GM12875 (cell line): ENCODE measurements around the gene CDHR5.

Source experiments
- H3K4me3 ChIP-seq: one replicate; pipeline ENCODE4 v1.5.1; 2011; ENCODE audit warnings: low read depth, low read length, control low read depth
- TF ChIP-seq, protein P1 (sequence below): IDR thresholded peaks from 2 replicates; pipeline ENCODE4 v1.5.1; 2011; ENCODE audit warnings: low read depth, mild to moderate bottlenecking, control low read depth, inconsistent platforms, low read length, moderate library complexity, borderline replicate concordance; ENCODE audit not compliant: insufficient read depth

CDHR5 gene

DNA sequence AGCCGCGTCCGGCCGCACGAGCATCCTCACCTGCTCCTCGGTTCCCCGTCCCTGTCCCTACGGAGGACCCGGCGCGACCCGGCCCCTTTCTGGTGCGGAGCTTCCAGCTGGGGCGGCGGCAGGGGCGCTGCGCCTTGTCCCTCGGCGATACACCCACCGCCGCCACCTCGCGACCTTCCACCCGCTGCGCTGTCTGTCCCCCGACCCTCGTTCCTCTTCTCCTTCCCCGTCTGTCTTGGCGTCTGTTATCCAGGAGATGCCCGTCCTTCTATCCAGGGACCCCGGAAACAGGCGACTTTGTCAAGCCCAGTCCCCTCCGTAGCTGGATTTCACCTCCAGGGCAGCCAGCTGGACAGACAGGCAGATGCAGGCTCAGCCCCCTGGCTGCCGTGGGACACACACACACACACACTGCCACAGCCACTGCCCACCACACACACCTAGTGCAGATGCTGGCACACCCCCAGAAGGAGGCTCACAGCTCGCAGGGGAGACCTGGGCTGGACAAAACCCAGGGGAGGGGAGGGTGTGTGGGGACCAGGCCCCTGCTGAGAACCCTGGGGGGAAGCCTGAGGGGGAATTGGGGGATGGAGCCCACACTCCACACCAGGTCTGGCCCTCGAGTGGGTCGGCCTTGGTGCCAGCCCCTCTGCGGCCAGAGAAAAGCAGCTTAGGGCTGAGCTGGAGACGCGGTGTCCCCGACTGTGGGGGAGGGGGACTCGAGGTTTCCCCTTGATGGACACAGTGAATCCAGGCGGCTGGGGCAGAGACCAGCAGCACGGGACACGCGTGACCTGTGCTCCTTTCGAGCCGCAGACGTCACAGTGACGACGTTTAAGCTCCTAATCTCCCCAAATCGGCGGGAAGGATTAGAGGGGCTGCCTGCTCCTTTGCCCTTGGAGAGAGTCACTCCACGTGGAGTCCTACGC, 13.1 kb upstream of the CDHR5 start:
- TF ChIP-seq, protein P1, sequence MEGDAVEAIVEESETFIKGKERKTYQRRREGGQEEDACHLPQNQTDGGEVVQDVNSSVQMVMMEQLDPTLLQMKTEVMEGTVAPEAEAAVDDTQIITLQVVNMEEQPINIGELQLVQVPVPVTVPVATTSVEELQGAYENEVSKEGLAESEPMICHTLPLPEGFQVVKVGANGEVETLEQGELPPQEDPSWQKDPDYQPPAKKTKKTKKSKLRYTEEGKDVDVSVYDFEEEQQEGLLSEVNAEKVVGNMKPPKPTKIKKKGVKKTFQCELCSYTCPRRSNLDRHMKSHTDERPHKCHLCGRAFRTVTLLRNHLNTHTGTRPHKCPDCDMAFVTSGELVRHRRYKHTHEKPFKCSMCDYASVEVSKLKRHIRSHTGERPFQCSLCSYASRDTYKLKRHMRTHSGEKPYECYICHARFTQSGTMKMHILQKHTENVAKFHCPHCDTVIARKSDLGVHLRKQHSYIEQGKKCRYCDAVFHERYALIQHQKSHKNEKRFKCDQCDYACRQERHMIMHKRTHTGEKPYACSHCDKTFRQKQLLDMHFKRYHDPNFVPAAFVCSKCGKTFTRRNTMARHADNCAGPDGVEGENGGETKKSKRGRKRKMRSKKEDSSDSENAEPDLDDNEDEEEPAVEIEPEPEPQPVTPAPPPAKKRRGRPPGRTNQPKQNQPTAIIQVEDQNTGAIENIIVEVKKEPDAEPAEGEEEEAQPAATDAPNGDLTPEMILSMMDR, result no peak
- H3K4me3 ChIP-seq, result no peak overlapping the region

DNA sequence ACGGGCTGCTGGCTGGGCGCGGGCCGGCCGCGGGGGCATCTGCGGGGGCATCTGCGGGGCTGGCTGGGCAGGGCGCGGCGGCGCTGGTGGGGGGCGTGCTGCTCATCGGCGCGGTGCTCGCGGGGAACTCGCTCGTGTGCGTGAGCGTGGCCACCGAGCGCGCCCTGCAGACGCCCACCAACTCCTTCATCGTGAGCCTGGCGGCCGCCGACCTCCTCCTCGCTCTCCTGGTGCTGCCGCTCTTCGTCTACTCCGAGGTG, 12.5 kb upstream of the CDHR5 start:
- H3K4me3 ChIP-seq, result no peak overlapping the region
- TF ChIP-seq, protein P1, result no peak

DNA sequence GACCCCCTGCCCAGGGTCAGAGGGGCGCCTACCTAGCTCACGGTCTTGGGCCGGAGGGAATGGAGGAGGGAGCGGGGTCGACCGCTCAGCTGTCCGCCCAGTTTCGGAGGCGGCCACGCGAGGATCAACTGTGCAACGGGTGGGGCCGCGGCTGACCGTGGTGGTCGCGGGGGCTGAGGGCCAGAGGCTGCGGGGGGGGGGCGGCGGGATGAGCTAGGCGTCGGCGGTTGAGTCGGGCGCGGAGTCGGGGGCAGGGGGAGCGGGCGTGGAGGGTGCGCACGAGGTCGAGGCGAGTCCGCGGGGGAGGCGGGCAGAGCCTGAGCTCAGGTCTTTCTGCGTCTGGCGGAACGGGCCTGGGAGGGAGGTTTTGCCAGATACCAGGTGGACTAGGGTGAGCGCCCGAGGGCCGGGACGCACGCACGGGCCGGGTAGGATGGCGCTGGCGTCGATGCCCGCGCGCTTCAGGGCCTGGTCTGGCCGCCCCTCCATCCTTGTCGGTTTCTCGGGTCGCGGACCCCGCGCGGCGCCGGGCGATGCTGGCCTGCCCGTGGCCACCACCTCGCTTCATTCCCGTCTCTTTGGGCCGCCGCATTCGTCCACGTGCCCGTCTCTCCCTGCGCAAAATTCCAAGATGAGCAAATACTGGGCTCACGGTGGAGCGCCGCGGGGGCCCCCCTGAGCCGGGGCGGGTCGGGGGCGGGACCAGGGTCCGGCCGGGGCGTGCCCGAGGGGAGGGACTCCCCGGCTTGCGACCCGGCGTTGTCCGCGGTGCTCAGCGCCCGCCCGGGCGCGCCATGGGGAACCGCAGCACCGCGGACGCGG, 12.0 kb upstream of the CDHR5 start, which contains the start of gene DRD4:
Gene DRD4, plus strand, starts transcription at position 759 of the 822 bp plus-strand sequence. Its CDS starts 36 bp downstream, at position 795.
- TF ChIP-seq, protein P1, result no peak

DNA sequence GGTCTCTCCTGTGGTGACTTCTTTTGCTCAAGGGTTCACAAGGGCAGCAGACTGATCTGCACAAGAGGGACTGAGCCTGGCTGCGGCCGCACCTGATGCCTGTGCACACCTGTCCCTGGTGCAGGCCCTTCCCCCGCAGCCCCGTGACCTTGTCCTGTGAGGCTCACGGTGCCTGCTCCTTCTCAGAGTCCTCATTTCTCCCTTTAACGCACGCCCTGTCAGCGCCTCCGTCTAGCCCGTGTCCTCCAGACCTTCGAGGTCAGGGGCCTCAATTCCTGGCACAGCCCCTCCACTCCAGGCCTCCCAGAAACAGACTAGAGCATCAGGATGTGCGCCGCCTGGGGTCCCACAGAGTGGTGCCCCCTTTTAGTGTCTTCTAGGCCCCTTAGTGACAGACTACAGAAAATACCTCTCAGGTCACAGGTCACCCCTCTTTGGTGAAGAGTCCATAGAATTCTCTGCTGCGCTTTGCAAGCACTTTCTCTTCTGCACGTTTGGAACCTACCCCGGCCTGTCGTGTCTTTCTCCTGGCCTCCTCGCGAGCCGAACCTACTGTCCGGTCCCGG, 11.3 kb upstream of the CDHR5 start:
- no peak overlapping the region for H3K4me3 ChIP-seq
- TF ChIP-seq, protein P1, result no peak

More for the DNA sequence above, 12.0 kb upstream of the CDHR5 start, which contains the start of gene DRD4:
- no peak within 1 kb of the TSS for H3K4me3 ChIP-seq

DNA sequence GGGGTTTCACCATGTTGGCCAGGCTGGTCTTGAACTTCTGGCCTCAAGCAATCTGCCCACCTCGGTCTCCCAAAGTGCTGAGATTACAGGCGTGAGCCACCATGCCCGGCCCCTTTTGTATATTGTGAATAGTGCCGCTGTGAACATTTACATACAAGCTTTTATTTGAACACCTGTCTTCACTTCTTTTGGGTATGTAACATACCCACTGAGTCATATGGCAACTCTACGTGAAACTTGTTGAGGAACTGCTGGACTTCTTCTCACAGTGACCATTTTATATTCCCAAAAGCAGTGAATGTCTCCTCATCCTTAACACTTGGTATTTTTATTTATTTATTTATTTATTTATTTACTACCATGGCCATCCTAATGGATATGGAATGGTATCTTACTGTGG, 6.1 kb upstream of the CDHR5 start:
- no peak overlapping the region for H3K4me3 ChIP-seq
- TF ChIP-seq, protein P1, result no peak

DNA sequence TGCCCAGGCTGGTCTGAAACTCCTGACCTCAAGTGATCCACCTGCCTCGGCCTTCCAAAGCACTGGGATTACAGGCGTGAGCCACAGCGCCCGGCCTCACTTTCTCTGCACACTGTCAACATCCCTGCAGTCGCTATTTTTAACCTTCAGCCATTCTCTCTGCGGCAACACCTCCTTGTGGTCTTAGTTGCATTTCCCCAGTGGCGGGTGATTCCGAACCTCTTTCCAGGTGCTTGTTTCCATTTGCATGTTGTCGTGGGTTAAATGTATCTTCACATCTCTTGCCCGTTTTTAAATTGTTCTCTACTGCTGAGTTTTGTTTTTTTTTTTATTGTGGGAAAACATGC, 4.5 kb upstream of the CDHR5 start:
- TF ChIP-seq, protein P1, result no peak
- H3K4me3 ChIP-seq, result no peak overlapping the region
